KMS-11 (cell line): ENCODE results near the gene LTBR.

Experiments used
- H2AFZ ChIP-seq: fragments of 200-600 bp; sonication (generic); 2 replicates; pipeline ENCODE4 v1.6.1; 2016; ENCODE audit warnings: antibody characterized with exemption, mixed run types, low read depth
- H3K27ac ChIP-seq: fragments of 200-600 bp; sonication (generic); 2 replicates; pipeline ENCODE4 v1.6.1; 2016; ENCODE audit warnings: mild to moderate bottlenecking, mixed run types
- H3K27me3 ChIP-seq: fragments of 200-600 bp; sonication (generic); 2 replicates; pipeline ENCODE4 v1.6.1; 2017; ENCODE audit warnings: mild to moderate bottlenecking, low read depth, mixed run types, moderate library complexity; ENCODE audit not compliant: insufficient read depth
- H3K36me3 ChIP-seq: fragments of 200-600 bp; sonication (generic); 2 replicates; pipeline ENCODE4 v1.6.1; 2017; ENCODE audit warnings: mild to moderate bottlenecking, mixed run types; ENCODE audit not compliant: insufficient read depth
- H3K4me1 ChIP-seq: fragments of 200-600 bp; sonication (generic); 2 replicates; pipeline ENCODE4 v1.6.1; 2016; ENCODE audit warnings: mild to moderate bottlenecking, low read depth, mixed run types; ENCODE audit not compliant: poor library complexity, severe bottlenecking
- H3K4me2 ChIP-seq: fragments of 200-600 bp; sonication (generic); 2 replicates; pipeline ENCODE4 v1.7.0; 2016; ENCODE audit warnings: mild to moderate bottlenecking, mixed run types
- H3K4me3 ChIP-seq: fragments of 200-600 bp; sonication (generic); IDR thresholded peaks from 2 replicates; pipeline ENCODE4 v1.6.1; 2017; ENCODE audit warnings: low read depth, low read length, mixed read lengths; ENCODE audit not compliant: insufficient read depth
- H3K79me2 ChIP-seq: fragments of 200-600 bp; sonication (generic); 2 replicates; pipeline ENCODE4 v1.6.1; 2016; ENCODE audit warnings: low read depth, mixed run types; ENCODE audit not compliant: insufficient read depth
- H3K9ac ChIP-seq: fragments of 200-600 bp; sonication (generic); 2 replicates; pipeline ENCODE4 v1.6.1; 2016; ENCODE audit warnings: mild to moderate bottlenecking, mixed run types
- H4K20me1 ChIP-seq: fragments of 200-600 bp; sonication (generic); 2 replicates; pipeline ENCODE4 v1.6.1; 2016; ENCODE audit warnings: mild to moderate bottlenecking, mixed run types; ENCODE audit not compliant: insufficient read depth
- TF ChIP-seq, protein P1 (sequence below): fragments of 200-600 bp; sonication (generic); conservative IDR thresholded peaks from 2 replicates; pipeline ENCODE4 v1.6.1; 2017; ENCODE audit warnings: low read depth, mild to moderate bottlenecking, antibody characterized with exemption, low read length, moderate library complexity, mixed read lengths

The LTBR gene

DNA sequence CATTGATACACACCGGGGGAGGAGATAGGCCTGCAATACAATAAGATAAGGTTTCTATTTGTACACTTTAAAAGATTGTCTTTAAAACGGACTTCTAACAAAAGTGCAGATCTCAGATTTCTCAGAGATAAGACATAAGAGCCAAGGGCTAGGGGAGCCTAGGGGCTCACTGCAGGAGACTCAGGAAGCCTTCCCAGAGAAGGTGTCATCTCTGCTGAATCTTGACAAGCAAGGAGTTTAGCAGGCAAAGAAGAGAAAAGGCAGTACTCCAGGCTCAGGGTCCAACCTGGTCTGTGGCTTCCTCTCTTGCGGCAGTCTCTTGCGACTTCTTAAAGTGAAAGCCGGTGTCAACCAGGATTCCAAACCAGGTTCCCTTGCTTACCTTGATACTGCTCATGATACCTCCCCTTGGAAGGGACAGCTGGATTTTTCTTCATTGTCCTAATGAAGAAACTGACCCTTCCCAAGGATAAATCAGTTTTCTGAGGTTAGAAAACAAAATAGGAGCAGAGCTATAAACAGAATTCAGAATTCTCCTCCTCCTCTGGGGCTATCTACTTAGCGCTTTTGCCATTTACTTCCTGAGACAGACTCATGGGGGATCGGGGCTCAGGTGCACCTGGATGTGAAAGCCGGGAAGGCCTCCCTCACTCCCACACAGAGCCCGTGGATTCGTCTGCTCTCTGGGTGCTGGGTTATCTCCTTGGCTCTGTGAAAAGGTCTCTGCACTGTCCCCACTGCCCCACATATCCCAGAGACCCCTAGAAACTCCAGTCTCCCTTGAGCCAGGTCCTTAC lies 6.9 kb upstream of the LTBR start:
- TF ChIP-seq, protein P1, sequence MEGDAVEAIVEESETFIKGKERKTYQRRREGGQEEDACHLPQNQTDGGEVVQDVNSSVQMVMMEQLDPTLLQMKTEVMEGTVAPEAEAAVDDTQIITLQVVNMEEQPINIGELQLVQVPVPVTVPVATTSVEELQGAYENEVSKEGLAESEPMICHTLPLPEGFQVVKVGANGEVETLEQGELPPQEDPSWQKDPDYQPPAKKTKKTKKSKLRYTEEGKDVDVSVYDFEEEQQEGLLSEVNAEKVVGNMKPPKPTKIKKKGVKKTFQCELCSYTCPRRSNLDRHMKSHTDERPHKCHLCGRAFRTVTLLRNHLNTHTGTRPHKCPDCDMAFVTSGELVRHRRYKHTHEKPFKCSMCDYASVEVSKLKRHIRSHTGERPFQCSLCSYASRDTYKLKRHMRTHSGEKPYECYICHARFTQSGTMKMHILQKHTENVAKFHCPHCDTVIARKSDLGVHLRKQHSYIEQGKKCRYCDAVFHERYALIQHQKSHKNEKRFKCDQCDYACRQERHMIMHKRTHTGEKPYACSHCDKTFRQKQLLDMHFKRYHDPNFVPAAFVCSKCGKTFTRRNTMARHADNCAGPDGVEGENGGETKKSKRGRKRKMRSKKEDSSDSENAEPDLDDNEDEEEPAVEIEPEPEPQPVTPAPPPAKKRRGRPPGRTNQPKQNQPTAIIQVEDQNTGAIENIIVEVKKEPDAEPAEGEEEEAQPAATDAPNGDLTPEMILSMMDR = no peak
- Histone ChIP-seq H2AFZ (no peak overlapping the region), H3K27me3 (peaks cover 8% of the 10 kb centered on the region), H3K9ac (no peak overlapping the region), H3K27ac (no peak overlapping the region), H4K20me1 (no peaks in the 10 kb centered on the region), H3K4me3 (no peak overlapping the region), H3K36me3 (no peaks in the 10 kb centered on the region), H3K4me1 (peaks cover 6% of the 10 kb centered on the region), H3K79me2 (no peaks in the 10 kb centered on the region), H3K4me2 (no peak overlapping the region)

DNA sequence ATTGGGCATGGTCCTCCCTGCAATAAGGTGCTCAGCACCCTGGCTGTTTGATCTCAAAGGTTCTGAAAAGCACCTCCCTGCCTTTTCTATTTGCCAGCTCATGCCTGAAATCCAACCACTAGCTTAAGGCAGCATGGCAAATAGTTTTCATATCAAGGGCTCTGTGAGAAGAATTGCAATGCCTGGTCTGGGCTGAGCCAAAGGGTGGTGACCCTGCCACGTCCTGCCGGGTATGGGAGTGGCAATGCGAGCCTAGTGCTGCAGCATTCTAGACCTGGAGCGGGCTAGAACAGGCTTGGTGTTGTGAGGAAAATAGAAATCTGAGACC lies 6.3 kb upstream of the LTBR start:
- no peak overlapping the region for H3K9ac ChIP-seq
- no peak overlapping the region for H3K4me3 ChIP-seq
- H3K79me2 ChIP-seq = no peaks in the 10 kb centered on the region
- no peak overlapping the region for H3K4me2 ChIP-seq
- TF ChIP-seq, protein P1 = no peak
- H3K36me3 ChIP-seq = no peaks in the 10 kb centered on the region
- H3K27me3 ChIP-seq = peaks cover 8% of the 10 kb centered on the region
- no peak overlapping the region for H3K27ac ChIP-seq
- H2AFZ ChIP-seq = no peak overlapping the region
- H3K4me1 ChIP-seq = peaks cover under 1% of the 10 kb centered on the region
- no peaks in the 10 kb centered on the region for H4K20me1 ChIP-seq

GRCh38 chr12:6378709-6379472 lies 5.1 kb upstream of the LTBR start:
- no peak overlapping the region for H2AFZ ChIP-seq
- no peaks in the 10 kb centered on the region for H3K4me1 ChIP-seq
- H3K4me2 ChIP-seq = no peak overlapping the region
- no peaks in the 10 kb centered on the region for H4K20me1 ChIP-seq
- H3K4me3 ChIP-seq = no peak overlapping the region
- H3K36me3 ChIP-seq = no peaks in the 10 kb centered on the region
- no peaks in the 10 kb centered on the region for H3K79me2 ChIP-seq
- H3K27ac ChIP-seq = no peak overlapping the region
- TF ChIP-seq, protein P1 = no peak
- no peak overlapping the region for H3K9ac ChIP-seq
- peaks cover 11% of the 10 kb centered on the region for H3K27me3 ChIP-seq

GRCh38 chr12:6380141-6381121 lies 3.5 kb upstream of the LTBR start:
- Histone ChIP-seq H4K20me1 (no peaks in the 10 kb centered on the region), H3K36me3 (no peaks in the 10 kb centered on the region), H3K4me1 (no peaks in the 10 kb centered on the region), H3K4me2 (no peak overlapping the region), H3K27me3 (peaks cover 11% of the 10 kb centered on the region), H2AFZ (no peak overlapping the region), H3K27ac (no peak overlapping the region), H3K79me2 (no peaks in the 10 kb centered on the region), H3K9ac (no peak overlapping the region), H3K4me3 (no peak overlapping the region)
- TF ChIP-seq, protein P1 = no peak
